ENCODE measurements around the gene GABRD.

GABRD gene

GRCh38 chr1:2055911-2056575 lies 36.9 kb downstream of the GABRD start:
- DNase-seq, result no peak

- no peak for DNase-seq
Measured at GRCh38 chr1:2056955-2057590, 37.9 kb downstream of the GABRD start.

GRCh38 chr1:2059290-2059953 lies 40.3 kb downstream of the GABRD start:
- DNase-seq, result no peak

- no peak for DNase-seq
Measured at GRCh38 chr1:2060072-2060471, 40.9 kb downstream of the GABRD start.

- no peak for DNase-seq
Measured at GRCh38 chr1:2060535-2060934, 41.4 kb downstream of the GABRD start.

GRCh38 chr1:2061065-2061778 lies 42.1 kb downstream of the GABRD start:
- no peak for DNase-seq

- DNase-seq, result no peak
Measured at GRCh38 chr1:2065699-2066098, 46.6 kb downstream of the GABRD start.

- DNase-seq, result no peak
Measured at GRCh38 chr1:2067393-2067792, 48.2 kb downstream of the GABRD start.

- no peak for DNase-seq
Measured at GRCh38 chr1:2067981-2068380, 48.8 kb downstream of the GABRD start.

- DNase-seq, result no peak
Measured at GRCh38 chr1:2068951-2069350, 49.8 kb downstream of the GABRD start.

GRCh38 chr1:2070016-2070415 lies 50.9 kb downstream of the GABRD start:
- DNase-seq, result no peak

GRCh38 chr1:2070800-2071530 lies 51.8 kb downstream of the GABRD start:
- DNase-seq, result no peak

GRCh38 chr1:2072109-2072806 lies 53.1 kb downstream of the GABRD start:
- no peak for DNase-seq

GRCh38 chr1:2072891-2073290 lies 53.7 kb downstream of the GABRD start:
- DNase-seq, result no peak

GRCh38 chr1:2073382-2074230 lies 54.5 kb downstream of the GABRD start:
- peak; percentile 49 to 75 for DNase-seq

GRCh38 chr1:2074396-2074795 lies 55.3 kb downstream of the GABRD start:
- DNase-seq, result no peak

GRCh38 chr1:2074944-2075740 lies 56.0 kb downstream of the GABRD start:
- no peak for DNase-seq

- no peak for DNase-seq
Measured at GRCh38 chr1:2076826-2077225, 57.7 kb downstream of the GABRD start.

- no peak for DNase-seq
Measured at GRCh38 chr1:2078170-2078569, 59.0 kb downstream of the GABRD start.

- DNase-seq, result no peak
Measured at GRCh38 chr1:2079396-2080085, 60.4 kb downstream of the GABRD start.
